HCT116 (cell line): ENCODE data around the gene CCDC73. TPM values are rescaled to one million over a fixed set of nuclear protein-coding genes. Genes with fewer than 3 reads are reported as not detected.

Experiments used
- ATAC-seq: fragments of 200-7000 bp; cut with Tn5 transposase; 2 replicates; pipeline ENCODE4 v1.9.1; 2020; ENCODE audit warnings: mild to moderate bottlenecking, moderate library complexity
- BruUV-seq: library from RNA; stranded (reverse); fragments of 400-500 nt; replicated peaks from 2 replicates; lab custom pipeline; 2021; lab: Mats Ljungman, UMichigan
- CTCF ChIA-PET: fragments of 300-600 bp; sonication (Branson Sonifier 250); formaldehyde crosslinking; loops from one replicate; lab custom pipeline; 2021; ENCODE audit warnings: antibody characterized with exemption; lab: Charles Lee
- POLR2A ChIA-PET: fragments of 300-600, 350-600 bp; sonication (Branson Sonifier 250); formaldehyde crosslinking; loops from one replicate; lab custom pipeline; 2021; ENCODE audit warnings: antibody characterized with exemption; lab: Charles Lee
- RAD21 ChIA-PET, 2 experiments: fragments of 300-600 bp; sonication (Branson Sonifier 250); formaldehyde crosslinking; loops; one replicate each; lab custom pipeline; 2023; ENCODE audit warnings: low total read pairs in 2 of 2; ENCODE audit not compliant: uncharacterized antibody in 2 of 2, unreplicated experiment in 2 of 2, low non-redundant PET in 1 of 2; lab: Charles Lee
- DNase-seq: peaks from one replicate; pipeline ENCODE4 v3.0.0-alpha.2; 2010; ENCODE audit warnings: low read depth, low spot score
- H2AFZ ChIP-seq: fragments of 200-600 bp; shearing (Covaris generic), sonication (generic); 2 replicates; pipeline ENCODE4 v1.6.1; 2017; ENCODE audit warnings: low read depth, mixed run types, mixed read lengths, antibody characterized with exemption, low read length; ENCODE audit not compliant: poor library complexity, severe bottlenecking
- H3K27ac ChIP-seq: 2 replicates; pipeline ENCODE4 v1.5.1; 2012; ENCODE audit warnings: low read depth, low read length
- H3K27me3 ChIP-seq: fragments of 200-600 bp; sonication (generic); 2 replicates; pipeline ENCODE4 v1.6.1; 2016; ENCODE audit warnings: mixed run types, low read length, mixed read lengths; ENCODE audit not compliant: insufficient read depth
- H3K36me3 ChIP-seq, 2 experiments: fragments of 200-500 bp in 1 of 2; fragments of 200-600 bp in 1 of 2; sonication (Bioruptor generic) in 1 of 2; sonication (generic) in 1 of 2; 2 replicates each; pipeline versions ENCODE4 v1.5.1 to v1.6.1; 2014 to 2016; ENCODE audit warnings: low read length in 2 of 2, inconsistent platforms in 1 of 2, mixed read lengths in 1 of 2, mixed run types in 1 of 2; ENCODE audit not compliant: insufficient read depth in 2 of 2, control insufficient read depth in 1 of 2
- H3K4me1 ChIP-seq, 2 experiments: fragments of 200-600 bp in 1 of 2; sonication (generic) in 1 of 2; 2 replicates each; pipeline versions ENCODE4 v1.5.1 to v1.6.1; 2012 to 2017; ENCODE audit warnings: low read length in 2 of 2, inconsistent platforms in 1 of 2, mild to moderate bottlenecking in 1 of 2, mixed read lengths in 1 of 2, mixed run types in 1 of 2, moderate library complexity in 1 of 2; ENCODE audit not compliant: insufficient read depth in 2 of 2, control insufficient read depth in 1 of 2
- H3K4me2 ChIP-seq: fragments of 200-600 bp; sonication (generic); 2 replicates; pipeline ENCODE4 v1.6.1; 2017; ENCODE audit warnings: mixed run types, low read length, mixed read lengths
- H3K4me3 ChIP-seq, 2 experiments: fragments of 200-600 bp in 1 of 2; sonication (generic) in 1 of 2; replicated peaks in 1 of 2; 2 replicates each; pipeline ENCODE4 v1.5.1; 2011 to 2016; ENCODE audit warnings: low read length in 2 of 2, control low read depth in 1 of 2, low read depth in 1 of 2, mild to moderate bottlenecking in 1 of 2, mixed read lengths in 1 of 2, mixed run types in 1 of 2
- H3K79me2 ChIP-seq: fragments of 200-600 bp; sonication (generic); 2 replicates; pipeline ENCODE4 v1.6.1; 2017; ENCODE audit warnings: mild to moderate bottlenecking, mixed run types, low read length, moderate library complexity, mixed read lengths; ENCODE audit not compliant: insufficient read depth
- H3K9ac ChIP-seq: fragments of 200-600 bp; sonication (generic); 2 replicates; pipeline ENCODE4 v1.6.1; 2016; ENCODE audit warnings: low read length, mixed read lengths
- H3K9me2 ChIP-seq: fragments of 200-600 bp; sonication (generic), shearing (Covaris generic); 2 replicates; pipeline ENCODE4 v1.6.1; 2017; ENCODE audit warnings: mixed run types, mild to moderate bottlenecking, moderate library complexity; ENCODE audit not compliant: insufficient read depth
- H3K9me3 ChIP-seq, 2 experiments: fragments of 200-500 bp in 1 of 2; fragments of 200-600 bp in 1 of 2; sonication (Bioruptor generic) in 1 of 2; sonication (generic) in 1 of 2; 2 replicates each; pipeline ENCODE4 v1.6.1; 2014 to 2017; ENCODE audit warnings: low read length in 2 of 2, mixed read lengths in 2 of 2, inconsistent platforms in 1 of 2, low read depth in 1 of 2, mild to moderate bottlenecking in 1 of 2, mixed run types in 1 of 2, moderate library complexity in 1 of 2; ENCODE audit not compliant: control insufficient read depth in 1 of 2, insufficient read depth in 1 of 2
- H4K20me1 ChIP-seq: fragments of 200-600 bp; sonication (generic), shearing (Covaris generic); 2 replicates; pipeline ENCODE4 v1.6.1; 2017; ENCODE audit warnings: mixed run types, mild to moderate bottlenecking, moderate library complexity; ENCODE audit not compliant: insufficient read depth
- CBX3 ChIP-seq: IDR thresholded peaks from 2 replicates; pipeline ENCODE4 v1.6.1; 2012; ENCODE audit warnings: low read depth
- CTCF ChIP-seq, 3 experiments: fragments of 200-600 bp in 1 of 3; sonication (generic) in 1 of 3; IDR thresholded peaks in 2 of 3; conservative IDR thresholded peaks in 1 of 3; 2 replicates each; pipeline ENCODE4 v1.5.1; 2012 to 2017; ENCODE audit warnings: low read depth in 2 of 3, low read length in 2 of 3, antibody characterized with exemption in 1 of 3, borderline replicate concordance in 1 of 3, control low read depth in 1 of 3, mild to moderate bottlenecking in 1 of 3, mixed read lengths in 1 of 3, mixed run types in 1 of 3, moderate library complexity in 1 of 3; ENCODE audit not compliant: insufficient read depth in 1 of 3
- RAD21 ChIP-seq: IDR thresholded peaks from 2 replicates; pipeline ENCODE4 v1.6.1; 2012; ENCODE audit warnings: low read depth, mild to moderate bottlenecking
- intact Hi-C: fragments of 100-400 bp; cut with micrococcal nuclease; formaldehyde crosslinking; loops from 2 replicates; pipeline ENCODE4 v1.10.0; 2022
- total RNA-seq: library from RNA; stranded (reverse); gene quantifications from one replicate; pipeline ENCODE4 v1.2.1, GENCODE V29; 2021; ENCODE audit not compliant: unreplicated experiment

The CCDC73 gene
- total RNA-seq, 1 experiment from 2014 or later, result not detected

- no peaks in the 10 kb centered on the region for H3K27me3 ChIP-seq
- no peaks in the 10 kb centered on the region for H3K9me3 ChIP-seq
- ChIA-PET CTCF (interaction anchor here (0.6 to 2.0 kb wide), 9 partner anchors 34 to 480 kb away, joined by 3 to 12 read pairs (median 4); no protein-coding TSS in a partner anchor), POLR2A (no interaction called here), RAD21 (interaction anchor here in 1 of 2 experiments (0.7 to 0.9 kb wide), 2 partner anchors 79 to 469 kb away, joined by 3 read pairs; no protein-coding TSS in a partner anchor)
- intact Hi-C loops, result loop anchor here (1.0 to 5.0 kb wide), 4 partner anchors 44 to 470 kb away; no protein-coding TSS in a partner anchor
- DNase-seq (peak; percentile 35), ATAC-seq (peak; percentile 90)
- peak overlapping the region; percentile 29; the same call in 1 of the 2 replicates for H3K9ac ChIP-seq
- BruUV-seq, result no TSS peak
- H3K9me2 ChIP-seq, result no peaks in the 10 kb centered on the region; the same call in 1 of the 2 replicates
- H4K20me1 ChIP-seq, result no peaks in the 10 kb centered on the region
- H3K4me1 ChIP-seq, result peaks cover 0 to 13% of the 10 kb centered on the region in 2 experiments; a peak in 1 of 4 replicates
- H3K4me2 ChIP-seq, result peak overlapping the region; percentile 80
- peak overlapping the region; percentile 23 to 47 for H3K4me3 ChIP-seq
- no peaks in the 10 kb centered on the region for H3K79me2 ChIP-seq
- no peaks in the 10 kb centered on the region for H3K36me3 ChIP-seq
- peak; percentile 56 to 84 (median 72) for TF ChIP-seq CTCF (IDR thresholded peaks at IDR 0.05 in 2 of 3, conservative IDR thresholded peaks at IDR 0.05 in 1 of 3; ENCODE audit: borderline replicate concordance in 1 of 3, insufficient read depth in 1 of 3, low read depth in 2 of 3, low read length in 2 of 3)
- TF ChIP-seq RAD21, result peak; percentile 82
- TF ChIP-seq CBX3, result no peak
- peak overlapping the region; percentile 82 for H2AFZ ChIP-seq
- H3K27ac ChIP-seq, result no peak overlapping the region
Observed at GRCh38 chr11:32792948-32793475, 1.4 kb downstream of the CCDC73 start.
